MM.1S (cell line): Measurements from ENCODE around the gene FGFBP1.

ENCODE experiments used
- EZH2 ChIP-seq: fragments of 300-600 bp; sonication (generic); optimal IDR thresholded peaks from 2 replicates; pipeline ENCODE3; 2017; ENCODE audit warnings: low read depth, mild to moderate bottlenecking, antibody characterized with exemption, low read length, mixed read lengths
- EZH2phosphoT487 ChIP-seq: fragments of 300-600 bp; sonication (generic); IDR thresholded peaks from 2 replicates; pipeline ENCODE4 v1.6.1; 2018; ENCODE audit warnings: antibody characterized with exemption, low read length
- TF ChIP-seq, protein P1 (sequence below): fragments of 300-600 bp; sonication (generic); IDR thresholded peaks from 2 replicates; pipeline ENCODE4 v1.5.1; 2016; ENCODE audit warnings: antibody characterized with exemption, low read length, mixed read lengths

DNA sequence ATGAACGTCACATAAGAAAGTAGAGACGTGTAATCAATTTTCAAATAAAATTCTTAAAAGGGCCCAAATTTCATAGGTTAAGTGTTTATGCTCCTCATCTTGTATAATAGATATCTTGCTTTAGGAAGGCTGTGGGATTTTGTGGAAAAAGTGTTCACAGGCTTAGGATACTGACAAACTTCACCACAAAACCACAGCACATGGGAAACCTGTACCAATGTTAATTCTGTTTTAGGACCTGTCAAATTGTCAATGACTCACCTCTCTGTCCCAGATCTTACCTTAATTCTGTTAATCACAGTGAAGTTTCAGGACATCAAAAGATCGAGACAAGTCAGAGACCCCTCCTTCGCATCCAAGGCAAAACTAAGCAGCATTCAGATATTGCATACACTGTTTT is 24.2 kb downstream of the FGFBP1 start:
- TF ChIP-seq, protein P1, sequence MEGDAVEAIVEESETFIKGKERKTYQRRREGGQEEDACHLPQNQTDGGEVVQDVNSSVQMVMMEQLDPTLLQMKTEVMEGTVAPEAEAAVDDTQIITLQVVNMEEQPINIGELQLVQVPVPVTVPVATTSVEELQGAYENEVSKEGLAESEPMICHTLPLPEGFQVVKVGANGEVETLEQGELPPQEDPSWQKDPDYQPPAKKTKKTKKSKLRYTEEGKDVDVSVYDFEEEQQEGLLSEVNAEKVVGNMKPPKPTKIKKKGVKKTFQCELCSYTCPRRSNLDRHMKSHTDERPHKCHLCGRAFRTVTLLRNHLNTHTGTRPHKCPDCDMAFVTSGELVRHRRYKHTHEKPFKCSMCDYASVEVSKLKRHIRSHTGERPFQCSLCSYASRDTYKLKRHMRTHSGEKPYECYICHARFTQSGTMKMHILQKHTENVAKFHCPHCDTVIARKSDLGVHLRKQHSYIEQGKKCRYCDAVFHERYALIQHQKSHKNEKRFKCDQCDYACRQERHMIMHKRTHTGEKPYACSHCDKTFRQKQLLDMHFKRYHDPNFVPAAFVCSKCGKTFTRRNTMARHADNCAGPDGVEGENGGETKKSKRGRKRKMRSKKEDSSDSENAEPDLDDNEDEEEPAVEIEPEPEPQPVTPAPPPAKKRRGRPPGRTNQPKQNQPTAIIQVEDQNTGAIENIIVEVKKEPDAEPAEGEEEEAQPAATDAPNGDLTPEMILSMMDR, result no peak
- TF ChIP-seq EZH2, result no peak
- no peak for TF ChIP-seq EZH2phosphoT487
